Nephron (organoid): ENCODE measurements around the gene HS3ST3A1.

ENCODE experiments used
- H3K27ac Mint-ChIP-seq, 3 experiments: 2 replicates each; pipeline ENCODE4 v1.8.0; 2020; ENCODE audit warnings: mixed read lengths in 3 of 3, mild to moderate bottlenecking in 2 of 3, moderate library complexity in 1 of 3
- H3K27me3 Mint-ChIP-seq: 2 replicates; pipeline ENCODE4 v1.8.0; 2021; ENCODE audit warnings: low read depth, mild to moderate bottlenecking, moderate library complexity, mixed read lengths
- H3K36me3 Mint-ChIP-seq: 2 replicates; pipeline ENCODE4 v1.8.0; 2020; ENCODE audit warnings: low read depth, mixed read lengths
- H3K4me1 Mint-ChIP-seq: 2 replicates; pipeline ENCODE4 v1.8.0; 2020; ENCODE audit warnings: mixed read lengths
- H3K4me3 Mint-ChIP-seq, 3 experiments: 2 replicates each; pipeline ENCODE4 v1.8.0; 2020; ENCODE audit warnings: mild to moderate bottlenecking in 3 of 3, mixed read lengths in 3 of 3, moderate library complexity in 2 of 3
- H3K9me3 Mint-ChIP-seq: 2 replicates; pipeline ENCODE4 v1.8.0; 2020; ENCODE audit warnings: mixed read lengths
- TF ChIP-seq, protein P1 (sequence below), 3 experiments: fragments of 200-600 bp; sonication (generic); IDR thresholded peaks; one replicate each; pipeline ENCODE4 v1.5.0; 2021; ENCODE audit warnings: antibody characterized with exemption in 3 of 3; ENCODE audit not compliant: unreplicated experiment in 3 of 3

Gene HS3ST3A1

DNA sequence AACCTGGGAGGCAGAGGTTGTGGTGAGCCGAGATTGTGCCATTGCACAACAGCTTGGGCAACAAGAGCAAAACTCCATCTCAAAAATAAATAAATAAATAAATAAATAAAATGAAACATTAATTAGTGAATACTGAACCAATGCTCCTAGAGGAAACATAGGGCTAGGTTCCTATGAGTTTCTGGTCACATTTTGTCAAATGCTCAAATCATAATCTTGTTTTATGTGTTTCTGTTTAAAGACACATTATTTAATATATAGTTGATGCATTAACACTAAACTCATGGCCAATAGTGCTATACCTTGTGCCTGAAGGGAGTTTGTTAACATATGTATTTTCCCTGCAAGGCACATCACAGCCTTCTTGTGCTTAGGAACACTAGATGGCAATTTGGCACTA is 66.8 kb downstream of the HS3ST3A1 start:
- H3K27ac Mint-ChIP-seq = no peak overlapping the region
- TF ChIP-seq, protein P1, sequence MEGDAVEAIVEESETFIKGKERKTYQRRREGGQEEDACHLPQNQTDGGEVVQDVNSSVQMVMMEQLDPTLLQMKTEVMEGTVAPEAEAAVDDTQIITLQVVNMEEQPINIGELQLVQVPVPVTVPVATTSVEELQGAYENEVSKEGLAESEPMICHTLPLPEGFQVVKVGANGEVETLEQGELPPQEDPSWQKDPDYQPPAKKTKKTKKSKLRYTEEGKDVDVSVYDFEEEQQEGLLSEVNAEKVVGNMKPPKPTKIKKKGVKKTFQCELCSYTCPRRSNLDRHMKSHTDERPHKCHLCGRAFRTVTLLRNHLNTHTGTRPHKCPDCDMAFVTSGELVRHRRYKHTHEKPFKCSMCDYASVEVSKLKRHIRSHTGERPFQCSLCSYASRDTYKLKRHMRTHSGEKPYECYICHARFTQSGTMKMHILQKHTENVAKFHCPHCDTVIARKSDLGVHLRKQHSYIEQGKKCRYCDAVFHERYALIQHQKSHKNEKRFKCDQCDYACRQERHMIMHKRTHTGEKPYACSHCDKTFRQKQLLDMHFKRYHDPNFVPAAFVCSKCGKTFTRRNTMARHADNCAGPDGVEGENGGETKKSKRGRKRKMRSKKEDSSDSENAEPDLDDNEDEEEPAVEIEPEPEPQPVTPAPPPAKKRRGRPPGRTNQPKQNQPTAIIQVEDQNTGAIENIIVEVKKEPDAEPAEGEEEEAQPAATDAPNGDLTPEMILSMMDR (IDR thresholded peaks at IDR 0.05; ENCODE audit: unreplicated experiment in 3 of 3) = no peak

DNA sequence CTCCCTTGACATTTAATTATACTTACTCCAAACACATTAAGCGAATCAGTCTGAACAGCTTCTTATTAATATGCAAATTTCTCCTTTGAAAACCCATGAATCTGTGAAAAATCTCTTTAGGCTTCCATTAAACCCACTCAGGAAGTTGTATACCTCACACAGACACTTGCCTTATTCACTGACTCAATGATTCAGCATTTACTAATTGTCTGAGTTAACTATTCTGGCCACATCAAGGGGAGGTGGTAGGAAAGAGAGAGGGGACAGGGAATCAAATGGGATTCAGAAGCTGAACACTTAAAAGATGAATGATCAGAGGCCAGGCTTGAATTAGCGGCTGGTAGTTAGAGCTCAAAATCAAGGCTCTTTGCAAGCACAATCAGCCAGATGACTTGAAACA is 70.0 kb downstream of the HS3ST3A1 start:
- Mint-ChIP-seq H3K4me3 (no peak overlapping the region), H3K36me3 (peaks cover 19% of the 10 kb centered on the region), H3K9me3 (peaks cover 6% of the 10 kb centered on the region), H3K4me1 (peaks cover under 1% of the 10 kb centered on the region), H3K27me3 (peaks cover 36% of the 10 kb centered on the region), H3K27ac (no peak overlapping the region)
- TF ChIP-seq, protein P1 (IDR thresholded peaks at IDR 0.05; ENCODE audit: unreplicated experiment in 3 of 3) = no peak

More for the DNA sequence above, 66.8 kb downstream of the HS3ST3A1 start:
- Mint-ChIP-seq H3K36me3 (peaks cover 34% of the 10 kb centered on the region), H3K4me3 (no peak overlapping the region), H3K4me1 (peaks cover 17% of the 10 kb centered on the region), H3K9me3 (peaks cover 14% of the 10 kb centered on the region), H3K27me3 (peaks cover 23% of the 10 kb centered on the region)

DNA sequence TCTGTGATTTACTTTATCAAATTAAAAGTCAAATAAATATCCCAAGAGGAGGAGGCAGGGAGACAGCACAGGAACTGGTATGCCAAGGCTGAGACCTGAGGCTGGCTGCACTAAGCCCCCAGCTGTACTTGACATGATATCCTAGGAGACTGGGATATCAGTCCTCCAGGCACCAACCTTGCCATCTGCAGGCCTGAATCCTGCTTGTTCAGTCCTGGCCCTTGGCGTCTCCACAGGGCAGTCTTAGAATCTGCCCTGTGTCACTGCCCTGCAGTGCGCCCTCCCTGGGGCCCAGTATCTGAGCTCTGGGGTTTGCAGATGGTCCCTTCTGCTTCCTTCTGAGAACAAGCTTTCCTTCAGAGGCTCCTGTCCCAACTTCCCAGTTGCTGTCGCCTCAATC is 75.9 kb downstream of the HS3ST3A1 start:
- Mint-ChIP-seq H3K27ac (no peak overlapping the region), H3K4me3 (no peak overlapping the region), H3K4me1 (no peaks in the 10 kb centered on the region), H3K27me3 (peaks cover 28% of the 10 kb centered on the region), H3K36me3 (peaks cover 2% of the 10 kb centered on the region), H3K9me3 (no peaks in the 10 kb centered on the region)
- TF ChIP-seq, protein P1 (IDR thresholded peaks at IDR 0.05; ENCODE audit: unreplicated experiment in 3 of 3) = no peak

DNA sequence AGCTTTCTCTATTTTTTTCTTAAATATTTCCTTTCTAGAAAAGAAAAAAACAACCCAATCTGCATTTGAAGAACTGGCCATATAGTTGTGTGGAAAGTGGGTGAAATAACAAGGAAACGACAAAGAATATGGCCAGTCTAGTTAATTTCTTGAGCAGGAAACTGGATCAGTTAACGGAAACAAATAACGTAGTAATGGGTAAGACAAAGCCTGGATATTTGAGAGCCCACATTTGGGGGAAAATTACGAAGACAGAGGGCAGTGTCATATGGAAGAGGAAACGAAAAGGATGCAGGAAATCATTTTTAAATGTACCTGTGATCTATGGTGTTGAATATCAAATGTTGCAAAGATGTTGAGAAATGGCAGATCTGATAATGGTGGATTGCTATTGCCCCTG is 78.6 kb downstream of the HS3ST3A1 start:
- H3K27me3 Mint-ChIP-seq = peaks cover 15% of the 10 kb centered on the region
- no peaks in the 10 kb centered on the region for H3K4me1 Mint-ChIP-seq
- TF ChIP-seq, protein P1 (IDR thresholded peaks at IDR 0.05; ENCODE audit: unreplicated experiment in 3 of 3) = no peak
- no peaks in the 10 kb centered on the region for H3K36me3 Mint-ChIP-seq
- no peak overlapping the region for H3K27ac Mint-ChIP-seq
- no peak overlapping the region for H3K4me3 Mint-ChIP-seq
- peaks cover 2% of the 10 kb centered on the region for H3K9me3 Mint-ChIP-seq

DNA sequence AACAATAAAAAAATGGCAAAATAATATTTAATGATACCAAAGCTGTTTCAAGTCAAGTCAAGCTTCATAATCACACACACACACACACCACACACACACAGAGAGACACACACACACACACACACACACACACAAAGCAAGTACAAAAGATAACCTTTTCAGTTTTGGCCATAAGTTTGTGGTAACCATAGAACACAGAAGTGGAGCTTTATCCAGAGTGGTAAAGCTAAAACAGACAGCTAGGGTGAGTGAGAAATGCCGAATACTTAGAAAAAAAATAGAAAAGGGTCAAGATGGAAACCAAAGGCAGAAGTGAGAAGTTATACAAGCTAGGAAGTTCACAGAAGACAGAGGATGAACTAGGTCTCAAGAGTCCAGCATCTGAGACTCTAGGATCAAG is 79.0 kb downstream of the HS3ST3A1 start:
- Mint-ChIP-seq H3K9me3 (peaks cover 2% of the 10 kb centered on the region), H3K4me1 (no peaks in the 10 kb centered on the region), H3K27ac (no peak overlapping the region), H3K36me3 (no peaks in the 10 kb centered on the region), H3K27me3 (peaks cover 15% of the 10 kb centered on the region), H3K4me3 (no peak overlapping the region)
- TF ChIP-seq, protein P1 (IDR thresholded peaks at IDR 0.05; ENCODE audit: unreplicated experiment in 3 of 3) = no peak

DNA sequence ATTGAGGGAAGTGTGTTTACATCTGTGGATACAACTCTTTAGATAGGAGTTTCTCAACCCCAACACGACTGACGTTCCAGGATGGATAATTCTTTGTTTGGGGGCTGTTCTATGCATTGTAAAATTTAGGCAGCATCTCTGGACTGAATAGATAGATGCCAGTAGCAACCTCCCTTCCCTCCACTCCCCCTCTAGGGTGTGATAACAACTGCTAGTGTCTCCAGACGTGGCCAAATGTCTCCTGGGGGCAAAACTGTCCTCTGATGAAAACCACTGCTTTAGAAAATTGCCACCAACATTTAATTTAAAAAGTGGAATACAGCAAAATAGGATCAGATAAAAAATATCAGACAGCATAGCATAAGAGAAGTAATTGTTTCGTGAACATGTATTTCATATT is 79.9 kb downstream of the HS3ST3A1 start:
- Mint-ChIP-seq H3K27me3 (peaks cover 8% of the 10 kb centered on the region), H3K4me1 (no peaks in the 10 kb centered on the region), H3K36me3 (peaks cover 3% of the 10 kb centered on the region), H3K4me3 (no peak overlapping the region), H3K9me3 (peaks cover 2% of the 10 kb centered on the region), H3K27ac (no peak overlapping the region)
- TF ChIP-seq, protein P1 (IDR thresholded peaks at IDR 0.05; ENCODE audit: unreplicated experiment in 3 of 3) = no peak
